Uterus (tissue), 2 donors: ENCODE data around the gene SH3BGR.

Experiments
- POLR2A ChIP-seq, 2 donors: fragments of 450-650 bp; IDR thresholded peaks; one replicate each; pipeline ENCODE4 v1.6.1; 2016; ENCODE audit warnings: antibody characterized with exemption in 2 of 2, mild to moderate bottlenecking in 1 of 2, moderate library complexity in 1 of 2
- TF ChIP-seq, protein P1 (sequence below), 4 experiments: fragments of 200-600 bp in 2 of 4; fragments of 450-650 bp in 2 of 4; sonication (generic) in 2 of 4; IDR thresholded peaks; one replicate each; pipeline ENCODE4 v1.5.1; 2016 to 2019; ENCODE audit warnings: antibody characterized with exemption in 4 of 4, mild to moderate bottlenecking in 2 of 4, moderate library complexity in 1 of 4

DNA sequence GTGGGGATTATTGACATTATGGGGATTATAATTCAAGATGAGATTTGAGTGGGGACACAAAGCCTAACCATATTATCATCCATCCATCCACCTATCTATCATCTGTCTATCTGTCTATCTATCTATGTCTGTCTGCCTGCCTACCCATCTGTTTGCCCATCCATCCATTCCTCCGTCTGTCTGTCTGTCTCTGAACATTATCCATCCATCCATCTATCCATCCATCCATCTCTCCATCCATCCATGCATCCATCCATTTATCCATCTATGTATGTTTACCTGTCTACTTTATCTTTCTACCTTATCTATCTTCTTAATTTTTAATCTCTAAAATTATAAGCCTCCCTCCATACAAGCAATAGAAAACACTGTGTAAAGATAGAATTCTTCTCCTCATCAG, 47.4 kb downstream of the SH3BGR start:
- TF ChIP-seq, protein P1, sequence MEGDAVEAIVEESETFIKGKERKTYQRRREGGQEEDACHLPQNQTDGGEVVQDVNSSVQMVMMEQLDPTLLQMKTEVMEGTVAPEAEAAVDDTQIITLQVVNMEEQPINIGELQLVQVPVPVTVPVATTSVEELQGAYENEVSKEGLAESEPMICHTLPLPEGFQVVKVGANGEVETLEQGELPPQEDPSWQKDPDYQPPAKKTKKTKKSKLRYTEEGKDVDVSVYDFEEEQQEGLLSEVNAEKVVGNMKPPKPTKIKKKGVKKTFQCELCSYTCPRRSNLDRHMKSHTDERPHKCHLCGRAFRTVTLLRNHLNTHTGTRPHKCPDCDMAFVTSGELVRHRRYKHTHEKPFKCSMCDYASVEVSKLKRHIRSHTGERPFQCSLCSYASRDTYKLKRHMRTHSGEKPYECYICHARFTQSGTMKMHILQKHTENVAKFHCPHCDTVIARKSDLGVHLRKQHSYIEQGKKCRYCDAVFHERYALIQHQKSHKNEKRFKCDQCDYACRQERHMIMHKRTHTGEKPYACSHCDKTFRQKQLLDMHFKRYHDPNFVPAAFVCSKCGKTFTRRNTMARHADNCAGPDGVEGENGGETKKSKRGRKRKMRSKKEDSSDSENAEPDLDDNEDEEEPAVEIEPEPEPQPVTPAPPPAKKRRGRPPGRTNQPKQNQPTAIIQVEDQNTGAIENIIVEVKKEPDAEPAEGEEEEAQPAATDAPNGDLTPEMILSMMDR (IDR thresholded peaks at IDR 0.05) = no peak
- no peak for TF ChIP-seq POLR2A (IDR thresholded peaks at IDR 0.05)
